Colonic mucosa (tissue), 4 donors: ENCODE results near the gene CACNA1D. TPM values are rescaled to one million over a fixed set of nuclear protein-coding genes. Genes with fewer than 3 reads are reported as not detected.

Experiments used
- DNase-seq: peaks from one replicate; pipeline ENCODE4 v3.0.0-alpha.2; 2020
- H3K27ac ChIP-seq: fragments of 200-600 bp; one replicate; pipeline ENCODE4 v1.8.0; 2021
- H3K27me3 ChIP-seq: fragments of 200-600 bp; one replicate; pipeline ENCODE4 v1.8.0; 2021
- H3K36me3 ChIP-seq: fragments of 200-600 bp; one replicate; pipeline ENCODE4 v1.8.0; 2021
- H3K4me1 ChIP-seq: fragments of 200-600 bp; one replicate; pipeline ENCODE4 v1.8.0; 2021; ENCODE audit warnings: mild to moderate bottlenecking
- H3K4me3 ChIP-seq: fragments of 200-600 bp; one replicate; pipeline ENCODE4 v1.8.0; 2021
- H3K9ac ChIP-seq, 2 donors: one replicate each; pipeline ENCODE4 v1.7.0; 2013; ENCODE audit warnings: control low read depth in 2 of 2, low read depth in 2 of 2, low read length in 2 of 2
- H3K9me3 ChIP-seq: fragments of 200-600 bp; one replicate; pipeline ENCODE4 v1.8.0; 2021
- CTCF ChIP-seq: fragments of 200-600 bp; IDR thresholded peaks from one replicate; pipeline ENCODE4 v1.8.0; 2022; ENCODE audit warnings: antibody characterized with exemption, mild to moderate bottlenecking
- intact Hi-C: fragments of 100-400 bp; cut with DNase I; formaldehyde crosslinking; loops from one replicate; pipeline ENCODE4 v1.14.1; 2022
- total RNA-seq, 2 donors: library from RNA; stranded (reverse); fragmentation: NEBNext Ultra II Directional in 1 of 2; extraction: Animal tissue kit (Norgen Biotek cat#: 25700) in 1 of 2; gene quantifications; one replicate each; pipeline ENCODE4 v1.2.1, GENCODE V29; 2021
- donor health status: healthy.
- donor health status: DM: no; HTN: no; CAD: no.
- donor health status: DM: no; HTN: no; CAD: no.

The CACNA1D gene
- total RNA-seq, 2 donors from 2014 or later, result 9.6 to 17.1 TPM

- intact Hi-C loops, result no loop called here
- Histone ChIP-seq H3K9me3 (no peaks in the 10 kb centered on the region), H3K9ac (no peak overlapping the region), H3K27ac (no peak overlapping the region), H3K27me3 (no peaks in the 10 kb centered on the region), H3K4me1 (no peaks in the 10 kb centered on the region), H3K4me3 (no peak overlapping the region), H3K36me3 (no peaks in the 10 kb centered on the region)
- no peak for TF ChIP-seq CTCF
- no peak for DNase-seq
These were observed 28.9 kb downstream of the CACNA1D start for GRCh38 chr3:53523346-53523745.

GRCh38 chr3:53524566-53524965 lies 30.2 kb downstream of the CACNA1D start:
- Histone ChIP-seq H3K9ac (no peak overlapping the region), H3K4me1 (no peaks in the 10 kb centered on the region), H3K27me3 (no peaks in the 10 kb centered on the region), H3K27ac (no peak overlapping the region), H3K36me3 (no peaks in the 10 kb centered on the region), H3K4me3 (no peak overlapping the region), H3K9me3 (no peaks in the 10 kb centered on the region)
- DNase-seq, result no peak
- no peak for TF ChIP-seq CTCF
- intact Hi-C loops, result no loop called here

- DNase-seq, result no peak
- intact Hi-C loops, result no loop called here
- Histone ChIP-seq H3K4me3 (no peak overlapping the region), H3K27ac (no peak overlapping the region), H3K9me3 (no peaks in the 10 kb centered on the region), H3K27me3 (no peaks in the 10 kb centered on the region), H3K4me1 (no peaks in the 10 kb centered on the region), H3K9ac (no peak overlapping the region), H3K36me3 (no peaks in the 10 kb centered on the region)
- TF ChIP-seq CTCF, result no peak
These were observed 31.6 kb downstream of the CACNA1D start for GRCh38 chr3:53525765-53526703.

- Histone ChIP-seq H3K9ac (no peak overlapping the region), H3K27me3 (no peaks in the 10 kb centered on the region), H3K4me3 (no peak overlapping the region), H3K4me1 (no peaks in the 10 kb centered on the region), H3K36me3 (no peaks in the 10 kb centered on the region), H3K9me3 (no peaks in the 10 kb centered on the region), H3K27ac (no peak overlapping the region)
- DNase-seq, result no peak
- intact Hi-C loops, result no loop called here
- TF ChIP-seq CTCF, result no peak
These were observed 32.3 kb downstream of the CACNA1D start for GRCh38 chr3:53526704-53527055.

- no peak overlapping the region for H3K9ac ChIP-seq
- DNase-seq, result no peak
These were observed 35.8 kb downstream of the CACNA1D start for GRCh38 chr3:53530205-53530604.

More at GRCh38 chr3:53530205-53530604, 35.8 kb downstream of the CACNA1D start:
- Histone ChIP-seq H3K27ac (no peak overlapping the region), H3K4me3 (no peak overlapping the region), H3K4me1 (no peaks in the 10 kb centered on the region), H3K9me3 (no peaks in the 10 kb centered on the region), H3K36me3 (no peaks in the 10 kb centered on the region), H3K27me3 (no peaks in the 10 kb centered on the region)
- intact Hi-C loops, result no loop called here
- no peak for TF ChIP-seq CTCF
